Muscle of leg (tissue), 11 donors: ENCODE data around the gene RAD54L2. TPM values are rescaled to one million over a fixed set of nuclear protein-coding genes. Genes with fewer than 3 reads are reported as not detected.

Experiments
- DNase-seq: peaks from one replicate; pipeline ENCODE4 v3.0.0; 2013
- H3K27ac ChIP-seq: one replicate; pipeline ENCODE4 v1.5.1; 2013; ENCODE audit warnings: mild to moderate bottlenecking, low read length, control low read depth
- H3K27me3 ChIP-seq: one replicate; pipeline ENCODE4 v1.6.1; 2013; ENCODE audit warnings: low read length; ENCODE audit not compliant: control insufficient read depth, insufficient read depth
- H3K36me3 ChIP-seq: one replicate; pipeline ENCODE4 v1.6.1; 2013; ENCODE audit warnings: low read length; ENCODE audit not compliant: control insufficient read depth, insufficient read depth
- H3K4me1 ChIP-seq: one replicate; pipeline ENCODE4 v1.6.1; 2013; ENCODE audit warnings: low read length; ENCODE audit not compliant: control insufficient read depth, insufficient read depth
- H3K4me3 ChIP-seq: one replicate; pipeline ENCODE4 v1.5.1; 2013; ENCODE audit warnings: low read length, control low read depth
- H3K9me3 ChIP-seq: replicated peaks from 2 replicates; pipeline ENCODE4 v1.6.1; 2013; ENCODE audit warnings: low read depth, low read length; ENCODE audit not compliant: control insufficient read depth
- WGBS: methylation state at CpG from one replicate; pipeline ENCODE4 v1.1.5; 2013; ENCODE audit warnings: missing lambda C conversion rate; ENCODE audit not compliant: insufficient coverage; 5-methylcytosine and 5-hydroxymethylcytosine counted together
- polyA plus RNA-seq, 8 donors: library from polyadenylated mRNA; unstranded; fragments of 120-200 nt; gene quantifications; one replicate each; pipeline versions ENCODE4 v1.2.1 to v1.2.3, GENCODE V29; 2013; ENCODE audit warnings: inconsistent platforms in 1 of 8, low replicate concordance in 1 of 8; ENCODE audit not compliant: insufficient read length in 8 of 8, insufficient read depth in 1 of 8
- total RNA-seq: library from RNA; stranded (reverse); fragments of 120-200 nt; gene quantifications from one replicate; pipeline ENCODE4 v1.2.4, GENCODE V29; 2013

Gene RAD54L2
- total and polyA plus RNA-seq, 9 donors = 6.6 to 11.5 (median 8.6) TPM

DNA sequence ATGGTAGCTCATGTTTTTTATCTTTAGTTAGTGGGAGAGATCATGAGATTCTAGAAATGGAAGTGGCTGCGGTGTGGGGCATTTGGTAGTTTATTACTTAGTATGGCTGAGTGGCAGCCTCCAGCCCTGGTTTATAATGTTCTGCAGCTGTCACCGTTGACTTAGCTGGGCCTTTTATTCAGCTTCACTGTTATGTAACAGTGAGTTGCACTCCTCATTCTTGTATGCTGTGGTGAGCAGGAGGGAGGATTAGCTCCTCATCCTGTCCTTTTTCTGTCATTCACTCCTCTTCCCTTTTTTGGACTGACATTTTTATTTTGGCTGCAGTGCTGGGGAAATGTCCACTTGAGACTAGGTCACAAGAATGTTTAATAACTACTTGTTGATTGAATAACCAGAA lies 29.5 kb downstream of the RAD54L2 start:
- H3K4me3 ChIP-seq = no peak overlapping the region
- H3K27ac ChIP-seq = no peak overlapping the region
- no peaks in the 10 kb centered on the region for H3K36me3 ChIP-seq
- H3K9me3 ChIP-seq = no peaks in the 10 kb centered on the region
- H3K27me3 ChIP-seq = no peaks in the 10 kb centered on the region
- peaks cover 6% of the 10 kb centered on the region for H3K4me1 ChIP-seq
- DNase-seq = peak; percentile 24
- 0% methylated on average over 1 of the region's 2 CpGs for WGBS

DNA sequence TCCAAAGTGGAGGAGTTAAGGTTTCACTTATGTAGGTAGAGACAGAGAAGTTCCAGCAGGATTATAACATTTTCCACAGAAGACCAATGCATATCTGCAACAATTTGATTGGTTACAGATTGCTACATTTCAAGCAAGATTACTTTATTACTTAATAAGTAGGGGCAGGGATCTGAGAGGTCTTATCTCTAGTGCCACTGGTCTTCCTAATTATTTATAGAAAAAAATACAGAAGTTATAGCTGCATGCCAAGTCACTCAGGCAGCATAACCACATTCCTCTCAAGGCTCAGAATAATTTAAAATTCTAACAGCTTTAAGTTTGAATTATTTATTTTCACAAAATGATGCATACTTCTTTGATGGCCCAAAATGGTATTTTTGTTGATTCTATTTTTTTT lies 30.5 kb downstream of the RAD54L2 start:
- Histone ChIP-seq H3K4me3 (no peak overlapping the region), H3K4me1 (peaks cover 6% of the 10 kb centered on the region), H3K27me3 (no peaks in the 10 kb centered on the region), H3K9me3 (no peaks in the 10 kb centered on the region), H3K36me3 (no peaks in the 10 kb centered on the region), H3K27ac (no peak overlapping the region)
- DNase-seq = no peak

DNA sequence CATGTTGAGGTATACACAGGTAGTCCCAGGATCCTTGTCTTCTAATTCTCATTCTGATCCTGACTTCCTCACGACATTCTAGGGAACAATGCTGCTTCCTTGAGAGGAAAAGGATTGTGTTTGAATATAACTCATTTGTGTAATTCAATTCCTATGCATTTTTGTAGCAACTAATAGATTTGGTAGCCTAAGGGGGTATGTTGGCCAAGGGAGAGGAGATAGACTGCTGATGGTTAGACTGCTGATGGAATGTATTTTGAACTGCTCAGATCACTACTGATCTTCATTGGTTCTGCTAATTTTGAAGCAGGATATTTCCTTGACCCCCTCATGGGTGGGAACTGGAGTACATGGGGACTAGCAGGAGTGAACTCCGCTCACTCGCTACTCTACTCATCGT lies 39.7 kb downstream of the RAD54L2 start:
- Histone ChIP-seq H3K4me1 (no peaks in the 10 kb centered on the region), H3K27ac (no peak overlapping the region), H3K9me3 (no peaks in the 10 kb centered on the region), H3K27me3 (no peaks in the 10 kb centered on the region), H3K4me3 (no peak overlapping the region), H3K36me3 (peaks cover 13% of the 10 kb centered on the region)
- DNase-seq = no peak
- WGBS = 100% methylated on average over 3 of the region's 4 CpGs

DNA sequence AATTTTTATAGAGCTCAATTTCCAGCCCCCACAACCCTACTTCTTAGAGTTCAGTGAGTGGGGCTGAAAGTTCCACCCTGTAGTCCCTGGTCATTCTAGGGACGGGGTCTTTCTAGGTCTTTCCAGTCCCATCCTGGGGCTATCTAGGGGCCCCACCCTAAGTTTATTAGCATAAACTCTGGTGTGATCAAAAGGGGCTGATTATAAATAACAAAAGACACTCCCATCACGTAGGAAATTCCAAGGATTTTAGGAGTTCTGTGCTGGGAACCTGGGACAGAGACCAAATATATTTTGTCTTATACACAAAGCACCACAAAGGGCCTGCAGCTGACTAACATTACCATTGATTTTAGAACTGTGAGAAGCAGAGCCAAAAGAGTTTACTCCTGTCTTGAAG lies 41.9 kb downstream of the RAD54L2 start:
- Histone ChIP-seq H3K27me3 (no peaks in the 10 kb centered on the region), H3K9me3 (no peaks in the 10 kb centered on the region), H3K4me1 (no peaks in the 10 kb centered on the region), H3K4me3 (no peak overlapping the region), H3K36me3 (peaks cover 13% of the 10 kb centered on the region), H3K27ac (no peak overlapping the region)
- no CpG with 5 or more reads among the region's 2 CpGs for WGBS
- no peak for DNase-seq

DNA sequence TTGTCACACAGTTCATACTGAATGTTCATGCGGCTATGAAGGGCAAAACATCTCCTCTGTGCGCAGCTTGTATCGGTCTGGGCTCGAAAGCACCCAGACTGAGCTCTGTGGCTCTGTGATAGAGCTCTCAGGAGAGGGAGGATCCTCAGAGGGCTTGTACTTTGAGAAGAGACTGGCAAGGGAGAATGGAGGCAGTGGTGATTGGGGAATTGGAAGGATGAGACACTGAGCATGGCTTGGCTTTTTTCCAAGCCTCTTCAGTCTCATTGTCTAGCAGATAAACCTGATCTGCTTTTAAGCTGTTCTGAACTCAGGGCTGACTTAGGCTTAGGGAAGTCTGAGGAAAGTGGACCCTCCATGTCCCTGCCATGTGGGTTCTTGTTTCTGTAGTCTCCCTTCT lies 43.0 kb downstream of the RAD54L2 start:
- peak; percentile 8 for DNase-seq
- Histone ChIP-seq H3K27me3 (no peaks in the 10 kb centered on the region), H3K36me3 (peaks cover 13% of the 10 kb centered on the region), H3K9me3 (no peaks in the 10 kb centered on the region), H3K4me1 (no peaks in the 10 kb centered on the region), H3K27ac (no peak overlapping the region), H3K4me3 (no peak overlapping the region)
- WGBS = 87% methylated on average over 3 of the region's 4 CpGs

DNA sequence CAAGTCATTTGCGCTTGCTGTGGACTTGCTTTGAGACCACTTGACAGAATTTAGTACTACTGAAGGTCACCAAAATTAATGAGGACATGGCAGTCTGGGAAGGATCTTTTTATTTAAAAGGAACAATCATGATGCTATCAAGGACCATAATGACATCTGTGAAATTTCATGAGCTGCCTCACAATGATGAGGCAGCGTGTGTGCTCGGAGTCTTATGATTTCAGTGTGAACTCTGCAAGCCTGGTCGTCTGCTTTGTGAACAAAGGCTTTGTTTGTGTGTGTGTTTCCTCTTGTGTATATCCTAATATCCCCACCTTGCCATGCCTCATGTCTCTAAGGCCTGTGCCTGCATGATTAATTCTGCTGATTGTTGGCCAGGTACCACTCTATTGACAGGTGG lies 46.7 kb downstream of the RAD54L2 start:
- Histone ChIP-seq H3K36me3 (peaks cover 3% of the 10 kb centered on the region), H3K9me3 (no peaks in the 10 kb centered on the region), H3K27me3 (no peaks in the 10 kb centered on the region), H3K4me3 (no peak overlapping the region), H3K4me1 (no peaks in the 10 kb centered on the region), H3K27ac (no peak overlapping the region)
- DNase-seq = no peak
- no CpG with 5 or more reads among the region's 4 CpGs for WGBS

DNA sequence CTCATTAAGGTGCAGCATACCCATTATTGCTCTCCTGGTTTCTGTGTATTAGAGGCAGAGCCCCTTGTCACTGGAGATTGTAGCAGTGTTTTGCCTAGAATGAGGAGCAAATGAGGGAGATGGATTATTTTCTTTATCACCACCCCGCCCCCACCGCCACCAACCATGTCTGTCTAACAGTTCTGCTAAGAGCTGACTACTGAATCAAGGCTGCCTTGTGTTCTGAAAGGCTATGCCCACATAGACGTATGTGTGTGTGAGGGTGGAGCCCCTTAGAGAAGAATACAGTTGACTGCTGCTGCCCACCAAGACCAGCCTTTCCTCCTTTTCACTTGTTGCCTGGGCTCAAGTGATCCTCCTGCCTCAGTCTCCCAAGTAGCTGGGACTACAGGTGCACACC lies 47.4 kb downstream of the RAD54L2 start:
- no peaks in the 10 kb centered on the region for H3K4me1 ChIP-seq
- H3K9me3 ChIP-seq = no peaks in the 10 kb centered on the region
- no peak overlapping the region for H3K27ac ChIP-seq
- no peaks in the 10 kb centered on the region for H3K27me3 ChIP-seq
- WGBS = no CpG with 5 or more reads among the region's 3 CpGs
- no peak overlapping the region for H3K4me3 ChIP-seq
- no peak for DNase-seq
- peaks cover 9% of the 10 kb centered on the region for H3K36me3 ChIP-seq

Other genes with a start within 250 kb of the RAD54L2 start
- gene MANF, start 153.4 kb upstream of the RAD54L2 start, total RNA-seq = 62.6 TPM
- 10 to 100 TPM; 60.8 to 93.1 (median 71.4) TPM for gene MANF, start 153.4 kb upstream of the RAD54L2 start, polyA plus RNA-seq
- gene RBM15B, start 147.4 kb upstream of the RAD54L2 start, total RNA-seq = 13.3 TPM
- 10 to 100 TPM; 18.0 to 30.6 (median 23.9) TPM for gene RBM15B, start 147.4 kb upstream of the RAD54L2 start, polyA plus RNA-seq
- 11.9 TPM for gene DCAF1, start 38.7 kb upstream of the RAD54L2 start, total RNA-seq
- gene DCAF1, start 38.7 kb upstream of the RAD54L2 start, polyA plus RNA-seq = 10 to 100 TPM; 13.6 to 20.7 (median 18.3) TPM
- gene TEX264, start 132.5 kb downstream of the RAD54L2 start, total RNA-seq = 25.4 TPM
- gene TEX264, start 132.5 kb downstream of the RAD54L2 start, polyA plus RNA-seq = 10 to 100 TPM; 21.4 to 24.7 (median 22.4) TPM
- gene GRM2, start 168.3 kb downstream of the RAD54L2 start, total RNA-seq = 0.31 TPM
- under 1 TPM; 0.36 to 0.78 (median 0.54) TPM for gene GRM2, start 168.3 kb downstream of the RAD54L2 start, polyA plus RNA-seq
- not detected for gene IQCF6, start 240.5 kb downstream of the RAD54L2 start, total RNA-seq
- gene IQCF6, start 240.5 kb downstream of the RAD54L2 start, polyA plus RNA-seq = not detected